ENCODE results near the gene POLN.

DNA sequence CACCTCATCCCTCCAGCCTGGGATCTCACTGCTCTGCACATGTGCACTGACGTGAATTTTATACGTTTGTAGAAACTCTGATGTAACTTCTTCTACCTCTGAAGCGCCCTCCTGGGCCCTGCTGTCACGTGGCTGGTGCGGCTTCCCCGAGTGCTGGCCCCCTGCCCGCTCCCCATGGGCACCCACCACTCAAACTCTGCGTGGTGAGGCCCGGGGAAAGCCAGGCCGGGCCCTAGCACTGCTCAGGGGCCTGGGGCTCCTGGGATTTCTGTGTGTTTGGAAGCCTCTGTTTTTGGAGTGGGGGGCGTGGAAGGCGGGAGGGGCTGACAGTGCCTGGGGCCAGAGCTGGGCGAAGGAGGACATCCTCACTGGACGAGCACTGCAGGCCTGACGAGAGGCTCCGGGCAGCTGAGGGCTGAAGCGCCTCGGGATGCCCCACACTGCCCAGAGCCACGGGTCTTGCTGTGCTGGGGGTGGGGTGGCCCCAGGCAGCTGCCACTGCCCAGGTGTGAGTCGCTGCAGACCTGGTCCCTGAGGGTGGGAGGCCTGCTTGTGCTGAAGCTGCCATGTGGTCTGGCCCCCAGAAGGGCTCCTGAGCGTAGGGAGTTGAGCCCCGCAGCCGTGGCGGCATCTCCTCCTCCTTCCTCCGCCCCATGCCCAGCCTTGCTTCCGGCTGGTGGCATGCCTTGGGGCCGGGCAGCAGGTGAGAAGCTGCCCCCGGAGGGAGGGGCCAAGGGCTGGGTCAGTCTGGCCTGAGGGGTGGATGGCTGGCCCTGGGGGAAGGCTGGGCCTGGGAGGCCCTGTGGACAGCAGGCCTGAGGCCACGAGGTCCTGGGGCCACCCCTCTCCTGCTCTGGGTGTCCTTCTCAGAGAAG lies 175.1 kb downstream of the POLN start:
- TF ChIP-seq, protein P1, sequence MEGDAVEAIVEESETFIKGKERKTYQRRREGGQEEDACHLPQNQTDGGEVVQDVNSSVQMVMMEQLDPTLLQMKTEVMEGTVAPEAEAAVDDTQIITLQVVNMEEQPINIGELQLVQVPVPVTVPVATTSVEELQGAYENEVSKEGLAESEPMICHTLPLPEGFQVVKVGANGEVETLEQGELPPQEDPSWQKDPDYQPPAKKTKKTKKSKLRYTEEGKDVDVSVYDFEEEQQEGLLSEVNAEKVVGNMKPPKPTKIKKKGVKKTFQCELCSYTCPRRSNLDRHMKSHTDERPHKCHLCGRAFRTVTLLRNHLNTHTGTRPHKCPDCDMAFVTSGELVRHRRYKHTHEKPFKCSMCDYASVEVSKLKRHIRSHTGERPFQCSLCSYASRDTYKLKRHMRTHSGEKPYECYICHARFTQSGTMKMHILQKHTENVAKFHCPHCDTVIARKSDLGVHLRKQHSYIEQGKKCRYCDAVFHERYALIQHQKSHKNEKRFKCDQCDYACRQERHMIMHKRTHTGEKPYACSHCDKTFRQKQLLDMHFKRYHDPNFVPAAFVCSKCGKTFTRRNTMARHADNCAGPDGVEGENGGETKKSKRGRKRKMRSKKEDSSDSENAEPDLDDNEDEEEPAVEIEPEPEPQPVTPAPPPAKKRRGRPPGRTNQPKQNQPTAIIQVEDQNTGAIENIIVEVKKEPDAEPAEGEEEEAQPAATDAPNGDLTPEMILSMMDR (IDR thresholded peaks at IDR 0.05) = no peak
- TF ChIP-seq POLR2A (IDR thresholded peaks at IDR 0.05) = no peak
